Measurements from ENCODE around the gene MYO18A.
"Not testable (repeated sequence)": the region's sequence is repeated elsewhere in the genome, so short reads cannot be mapped to it uniquely, and the experiment has no call there.

MYO18A gene

DNA sequence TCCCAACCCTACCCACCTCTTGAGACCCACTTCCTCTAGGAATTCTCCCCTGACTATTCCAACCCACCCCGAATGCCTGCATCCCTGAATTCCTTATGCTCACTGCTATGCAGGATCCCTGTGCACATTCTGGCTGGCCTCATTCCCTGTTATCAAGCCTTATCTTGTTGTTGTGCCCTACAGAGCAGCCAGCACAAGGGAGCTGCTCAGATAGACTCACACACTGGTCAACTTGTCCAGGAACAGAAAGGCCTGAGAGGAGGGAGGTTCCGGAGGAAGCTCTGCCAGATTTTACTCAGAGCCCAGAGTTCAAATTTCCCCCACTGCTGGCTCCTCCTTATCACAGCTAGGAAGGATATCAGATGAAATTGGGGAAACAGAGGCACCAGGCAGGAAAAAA, 24.8 kb upstream of the MYO18A start:
- no peak for DNase-seq (ENCODE audit: low read depth in 1 of 2, low spot score in 1 of 2)
- no peak overlapping the region for H3K4me3 ChIP-seq (replicated peaks; ENCODE audit: insufficient read depth, low read length)
- TF ChIP-seq, protein P1, sequence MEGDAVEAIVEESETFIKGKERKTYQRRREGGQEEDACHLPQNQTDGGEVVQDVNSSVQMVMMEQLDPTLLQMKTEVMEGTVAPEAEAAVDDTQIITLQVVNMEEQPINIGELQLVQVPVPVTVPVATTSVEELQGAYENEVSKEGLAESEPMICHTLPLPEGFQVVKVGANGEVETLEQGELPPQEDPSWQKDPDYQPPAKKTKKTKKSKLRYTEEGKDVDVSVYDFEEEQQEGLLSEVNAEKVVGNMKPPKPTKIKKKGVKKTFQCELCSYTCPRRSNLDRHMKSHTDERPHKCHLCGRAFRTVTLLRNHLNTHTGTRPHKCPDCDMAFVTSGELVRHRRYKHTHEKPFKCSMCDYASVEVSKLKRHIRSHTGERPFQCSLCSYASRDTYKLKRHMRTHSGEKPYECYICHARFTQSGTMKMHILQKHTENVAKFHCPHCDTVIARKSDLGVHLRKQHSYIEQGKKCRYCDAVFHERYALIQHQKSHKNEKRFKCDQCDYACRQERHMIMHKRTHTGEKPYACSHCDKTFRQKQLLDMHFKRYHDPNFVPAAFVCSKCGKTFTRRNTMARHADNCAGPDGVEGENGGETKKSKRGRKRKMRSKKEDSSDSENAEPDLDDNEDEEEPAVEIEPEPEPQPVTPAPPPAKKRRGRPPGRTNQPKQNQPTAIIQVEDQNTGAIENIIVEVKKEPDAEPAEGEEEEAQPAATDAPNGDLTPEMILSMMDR (IDR thresholded peaks at IDR 0.05; ENCODE audit: insufficient read depth, low read length), result no peak
- no peak for TF ChIP-seq GABPA (IDR thresholded peaks at IDR 0.05; ENCODE audit: low read depth)
- TF ChIP-seq, protein P2, sequence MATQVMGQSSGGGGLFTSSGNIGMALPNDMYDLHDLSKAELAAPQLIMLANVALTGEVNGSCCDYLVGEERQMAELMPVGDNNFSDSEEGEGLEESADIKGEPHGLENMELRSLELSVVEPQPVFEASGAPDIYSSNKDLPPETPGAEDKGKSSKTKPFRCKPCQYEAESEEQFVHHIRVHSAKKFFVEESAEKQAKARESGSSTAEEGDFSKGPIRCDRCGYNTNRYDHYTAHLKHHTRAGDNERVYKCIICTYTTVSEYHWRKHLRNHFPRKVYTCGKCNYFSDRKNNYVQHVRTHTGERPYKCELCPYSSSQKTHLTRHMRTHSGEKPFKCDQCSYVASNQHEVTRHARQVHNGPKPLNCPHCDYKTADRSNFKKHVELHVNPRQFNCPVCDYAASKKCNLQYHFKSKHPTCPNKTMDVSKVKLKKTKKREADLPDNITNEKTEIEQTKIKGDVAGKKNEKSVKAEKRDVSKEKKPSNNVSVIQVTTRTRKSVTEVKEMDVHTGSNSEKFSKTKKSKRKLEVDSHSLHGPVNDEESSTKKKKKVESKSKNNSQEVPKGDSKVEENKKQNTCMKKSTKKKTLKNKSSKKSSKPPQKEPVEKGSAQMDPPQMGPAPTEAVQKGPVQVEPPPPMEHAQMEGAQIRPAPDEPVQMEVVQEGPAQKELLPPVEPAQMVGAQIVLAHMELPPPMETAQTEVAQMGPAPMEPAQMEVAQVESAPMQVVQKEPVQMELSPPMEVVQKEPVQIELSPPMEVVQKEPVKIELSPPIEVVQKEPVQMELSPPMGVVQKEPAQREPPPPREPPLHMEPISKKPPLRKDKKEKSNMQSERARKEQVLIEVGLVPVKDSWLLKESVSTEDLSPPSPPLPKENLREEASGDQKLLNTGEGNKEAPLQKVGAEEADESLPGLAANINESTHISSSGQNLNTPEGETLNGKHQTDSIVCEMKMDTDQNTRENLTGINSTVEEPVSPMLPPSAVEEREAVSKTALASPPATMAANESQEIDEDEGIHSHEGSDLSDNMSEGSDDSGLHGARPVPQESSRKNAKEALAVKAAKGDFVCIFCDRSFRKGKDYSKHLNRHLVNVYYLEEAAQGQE (IDR thresholded peaks at IDR 0.05; ENCODE audit: insufficient replicate concordance, low read depth), result no peak
- no peak for TF ChIP-seq SPI1 (IDR thresholded peaks at IDR 0.05; ENCODE audit: borderline replicate concordance, low read depth)
- H3K27ac ChIP-seq (replicated peaks), result no peak overlapping the region
- no peaks in the 10 kb centered on the region for H3K27me3 ChIP-seq (ENCODE audit: insufficient read depth, poor library complexity, severe bottlenecking)

DNA sequence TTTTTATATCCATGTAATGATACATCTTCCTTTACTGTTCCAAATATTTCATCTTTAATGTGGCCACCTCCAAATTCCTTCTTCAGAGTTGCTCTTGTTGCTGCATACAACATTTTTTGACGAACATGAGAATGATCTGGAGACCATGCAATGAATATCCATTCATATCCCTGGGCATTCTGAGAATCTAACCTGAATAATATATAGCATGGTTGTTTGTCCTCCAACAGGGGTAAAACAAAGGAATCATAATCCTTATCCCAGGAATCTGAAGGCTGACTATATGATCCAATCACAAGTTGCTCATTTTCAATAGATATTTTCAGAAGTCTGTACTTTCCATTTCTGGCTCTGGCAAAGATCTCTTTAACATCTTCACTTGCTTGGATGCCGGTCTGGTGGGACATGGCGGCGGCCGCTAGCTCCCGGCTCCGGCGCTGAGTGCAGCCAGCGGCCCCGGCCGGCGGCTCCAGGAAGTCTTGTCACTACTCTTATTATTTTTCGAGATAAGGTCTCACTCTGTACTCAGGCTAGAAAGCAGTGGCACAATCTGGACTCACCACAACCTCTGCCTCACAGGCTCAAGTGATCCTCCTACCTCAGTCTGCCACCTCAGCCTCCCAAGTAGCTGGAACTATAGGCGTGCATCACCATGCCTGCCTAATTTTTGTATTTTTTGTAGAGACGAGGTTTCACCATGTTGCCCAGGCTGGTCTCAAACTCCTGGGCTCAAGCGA, 24.0 kb upstream of the MYO18A start:
- not testable (repeated sequence) for H3K27me3 ChIP-seq (ENCODE audit: insufficient read depth, poor library complexity, severe bottlenecking); H3K4me3 ChIP-seq (replicated peaks; ENCODE audit: insufficient read depth, low read length); DNase-seq (ENCODE audit: low read depth in 1 of 2, low spot score in 1 of 2); H3K27ac ChIP-seq (replicated peaks)

DNA sequence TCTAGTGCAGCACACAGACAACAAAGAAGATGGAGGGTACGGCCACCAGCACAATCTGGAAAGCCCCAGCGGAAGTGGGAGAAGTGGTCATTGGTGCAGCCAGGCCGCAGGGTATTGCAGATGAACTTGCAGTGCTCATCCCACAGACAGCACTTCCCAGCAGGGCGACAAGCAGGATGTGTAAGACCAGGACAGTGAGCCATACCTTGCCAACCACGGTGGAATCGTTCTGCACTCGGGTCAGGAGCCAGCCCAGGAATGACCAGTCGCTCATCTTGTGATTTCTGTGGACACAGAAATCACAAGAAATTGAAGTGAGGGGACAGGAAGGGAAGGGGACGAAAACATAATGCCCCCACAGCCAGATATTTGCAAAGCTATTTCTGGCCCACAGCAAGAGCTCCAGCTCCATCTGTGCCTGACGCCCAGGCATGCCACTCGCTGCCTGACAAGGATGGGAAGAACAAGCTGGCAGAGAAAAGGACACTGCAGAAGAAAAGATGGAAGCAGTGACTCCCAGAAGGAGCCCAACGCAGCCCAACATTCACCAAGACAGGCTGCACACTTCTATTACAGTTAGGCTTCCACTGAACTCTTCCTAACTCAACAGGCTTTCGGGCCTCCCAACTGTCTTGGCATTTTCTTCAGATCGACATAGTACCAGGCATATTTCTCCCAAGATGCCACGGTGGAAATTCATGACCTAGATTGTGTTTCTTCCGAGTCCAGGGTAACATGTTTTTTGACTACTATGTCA, 17.5 kb upstream of the MYO18A start:
- Histone ChIP-seq H3K4me3 (replicated peaks; ENCODE audit: insufficient read depth, low read length) (no peak overlapping the region), H3K27ac (replicated peaks) (no peak overlapping the region), H3K27me3 (ENCODE audit: insufficient read depth, poor library complexity, severe bottlenecking) (no peaks in the 10 kb centered on the region)
- TF ChIP-seq, protein P2 (IDR thresholded peaks at IDR 0.05; ENCODE audit: insufficient replicate concordance, low read depth), result no peak
- TF ChIP-seq, protein P1 (IDR thresholded peaks at IDR 0.05; ENCODE audit: insufficient read depth, low read length), result no peak
- no peak for TF ChIP-seq SPI1 (IDR thresholded peaks at IDR 0.05; ENCODE audit: borderline replicate concordance, low read depth)
- TF ChIP-seq POLR2AphosphoS5 (IDR thresholded peaks at IDR 0.05; ENCODE audit: low read depth), result no peak
- no peak for TF ChIP-seq GABPA (IDR thresholded peaks at IDR 0.05; ENCODE audit: low read depth)
- DNase-seq (ENCODE audit: low read depth in 1 of 2, low spot score in 1 of 2), result no peak

DNA sequence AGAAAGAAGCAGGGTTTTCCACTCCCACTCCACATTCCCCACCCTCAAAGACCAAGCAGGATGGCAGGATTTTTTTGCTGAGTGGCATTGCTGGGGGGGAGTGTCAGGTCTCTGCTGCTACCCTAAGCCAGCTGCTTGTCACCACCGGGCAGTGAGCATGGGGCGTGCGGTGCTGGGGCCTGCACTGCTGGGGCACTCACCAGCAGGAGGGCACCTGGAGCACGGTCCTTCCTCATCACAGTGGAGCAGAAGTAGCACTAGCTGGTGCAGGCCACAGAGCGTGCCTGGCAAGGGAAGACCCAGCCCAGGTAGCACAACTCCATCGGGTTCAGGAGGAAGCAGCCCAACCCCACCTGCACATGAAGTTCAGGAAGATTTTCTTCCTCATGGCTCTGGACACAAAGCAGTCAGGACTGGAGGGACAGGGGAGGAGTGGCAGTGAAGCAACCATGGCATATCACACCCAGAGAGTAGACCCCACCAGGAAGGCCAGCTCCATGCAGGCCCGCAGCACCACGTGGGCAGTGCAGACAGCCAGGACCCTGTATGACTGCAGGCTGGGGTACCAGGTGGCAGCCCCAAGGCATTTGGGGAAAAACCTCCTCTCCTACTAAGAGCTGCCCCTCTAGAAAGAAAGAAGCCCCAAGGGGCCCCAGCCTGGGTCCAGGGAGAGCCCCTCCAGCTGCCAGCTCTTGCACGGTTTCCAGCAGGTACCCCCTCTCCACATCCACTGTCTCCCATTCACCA, 16.7 kb upstream of the MYO18A start:
- peak; percentile 34 to 56 for DNase-seq (ENCODE audit: low read depth in 1 of 2, low spot score in 1 of 2)
- Histone ChIP-seq H3K27ac (replicated peaks) (peak overlapping the region; percentile 63; the same call in 1 of the 2 replicates), H3K27me3 (ENCODE audit: insufficient read depth, poor library complexity, severe bottlenecking) (no peaks in the 10 kb centered on the region), H3K4me3 (replicated peaks; ENCODE audit: insufficient read depth, low read length) (no peak overlapping the region)
- TF ChIP-seq, protein P1 (IDR thresholded peaks at IDR 0.05; ENCODE audit: insufficient read depth, low read length), result no peak
- TF ChIP-seq GABPA (IDR thresholded peaks at IDR 0.05; ENCODE audit: low read depth) (no peak), POLR2AphosphoS5 (IDR thresholded peaks at IDR 0.05; ENCODE audit: low read depth) (no peak), SPI1 (IDR thresholded peaks at IDR 0.05; ENCODE audit: borderline replicate concordance, low read depth) (no peak)
- TF ChIP-seq, protein P2 (IDR thresholded peaks at IDR 0.05; ENCODE audit: insufficient replicate concordance, low read depth), result no peak
